BJ (cell line): Measurements from ENCODE around the gene FAM111A. TPM values are rescaled to one million over a fixed set of nuclear protein-coding genes. Genes with fewer than 3 reads are reported as not detected.

Experiments used
- CTCF ChIA-PET: fragments of 350-600 bp; formaldehyde crosslinking; extraction: SDS; loops from one replicate; lab custom pipeline; 2021; ENCODE audit warnings: antibody characterized with exemption, inconsistent platforms; lab: Yijun Ruan, JAX
- POLR2A ChIA-PET: fragments of 300-600 bp; sonication (Branson Sonifier 250); formaldehyde crosslinking; extraction: SDS; loops from one replicate; lab custom pipeline; 2021; ENCODE audit warnings: antibody characterized with exemption; lab: Charles Lee
- DNase-seq: peaks from one replicate; pipeline ENCODE4 v3.0.0-alpha.2; 2011; ENCODE audit warnings: low read depth
- H3K27me3 ChIP-seq: 2 replicates; pipeline ENCODE4 v1.6.0; 2011; ENCODE audit warnings: low read length; ENCODE audit not compliant: control insufficient read depth, insufficient read depth
- H3K36me3 ChIP-seq: 2 replicates; pipeline ENCODE4 v1.5.1; 2011; ENCODE audit warnings: low read length; ENCODE audit not compliant: control insufficient read depth, insufficient read depth
- H3K4me3 ChIP-seq: 2 replicates; pipeline ENCODE4 v1.5.1; 2011; ENCODE audit warnings: low read depth, mild to moderate bottlenecking, control low read depth, low read length
- CTCF ChIP-seq: IDR thresholded peaks from 2 replicates; pipeline ENCODE4 v1.5.1; 2011; ENCODE audit warnings: low read depth, mild to moderate bottlenecking, control low read depth, inconsistent platforms, low read length, moderate library complexity; ENCODE audit not compliant: insufficient read depth
- polyA plus RNA-seq: library from polyadenylated mRNA; depleted of rRNA; stranded (reverse); fragments of >200 nt; gene quantifications from 2 replicates; pipeline ENCODE4 v1.2.3, GENCODE V29; 2011

The FAM111A gene
- polyA plus RNA-seq, 1 experiment, result 19.7 TPM

GRCh38 chr11:59157433-59157832 lies 14.8 kb downstream of the FAM111A start:
- CTCF ChIA-PET, result interaction anchor here (1.2 to 3.7 kb wide), 10 partner anchors 9 to 589 kb away, joined by 3 to 67 read pairs (median 11); partner anchors contain the start of genes DTX4, FAM111A and FAM111B

GRCh38 chr11:59158206-59159068 lies 15.8 kb downstream of the FAM111A start:
- TF ChIP-seq CTCF, result peak; percentile 76
- no peaks in the 10 kb centered on the region for H3K36me3 ChIP-seq
- ChIA-PET POLR2A (no interaction called here), CTCF (interaction anchor here (0.5 to 3.7 kb wide), 33 partner anchors 8 to 1929 kb away, joined by 3 to 67 read pairs (median 6); partner anchors contain the start of genes DTX4, FAM111A and FAM111B)
- no peak for DNase-seq
- H3K27me3 ChIP-seq, result peaks cover 4% of the 10 kb centered on the region
- no peak overlapping the region for H3K4me3 ChIP-seq

More at GRCh38 chr11:59157433-59157832, 14.8 kb downstream of the FAM111A start:
- POLR2A ChIA-PET, result no interaction called here
- H3K4me3 ChIP-seq, result no peak overlapping the region
- no peak for DNase-seq
- no peak for TF ChIP-seq CTCF
- H3K27me3 ChIP-seq, result peaks cover 4% of the 10 kb centered on the region
- no peaks in the 10 kb centered on the region; the same call in 1 of the 2 replicates for H3K36me3 ChIP-seq

GRCh38 chr11:59164028-59164427 lies 21.4 kb downstream of the FAM111A start:
- no peak for TF ChIP-seq CTCF
- Histone ChIP-seq H3K27me3 (peaks cover 4% of the 10 kb centered on the region), H3K4me3 (no peak overlapping the region), H3K36me3 (no peaks in the 10 kb centered on the region)
- no peak for DNase-seq
- ChIA-PET CTCF (interaction anchor here (0.8 to 1.8 kb wide), 5 partner anchors 10 to 111 kb away, joined by 3 to 5 read pairs (median 4); no protein-coding TSS in a partner anchor), POLR2A (no interaction called here)

GRCh38 chr11:59171508-59172322 lies 29.1 kb downstream of the FAM111A start, which contains the start of gene DTX4:
Gene DTX4, plus strand, starts transcription at chr11:59172132. Its CDS starts 464 bp downstream, at chr11:59172596.
- Histone ChIP-seq H3K27me3 (no peaks in the 10 kb centered on the region; the same call in 1 of the 2 replicates), H3K36me3 (no peaks in the 10 kb centered on the region), H3K4me3 (peak within 1 kb of the TSS; percentile 59)
- peak; percentile 27 for DNase-seq
- ChIA-PET CTCF (interaction anchor here (0.6 to 11.6 kb wide), 41 partner anchors 8 to 573 kb away, joined by 3 to 202 read pairs (median 5); partner anchors contain the start of genes FAM111A, FAM111B and MPEG1), POLR2A (interaction anchor here (0.6 kb wide), 1 partner anchor 10 kb away, joined by 4 read pairs; no protein-coding TSS in a partner anchor)
- peak; percentile 97 for TF ChIP-seq CTCF
